ENCODE results near the gene ETHE1.

DNA sequence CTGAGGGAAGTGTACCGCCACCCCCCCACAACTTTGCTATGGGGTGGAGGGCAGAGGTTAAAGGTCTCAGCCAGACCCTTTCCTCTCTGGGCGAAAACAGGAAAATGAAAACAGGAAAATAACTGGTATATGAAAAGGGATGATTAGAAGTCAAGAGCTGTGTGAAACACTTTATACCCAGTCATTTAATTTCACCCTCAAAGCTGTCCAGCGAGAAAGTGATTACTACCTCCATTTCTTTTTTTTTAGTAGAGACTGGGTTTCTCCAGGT lies 21.9 kb downstream of the ETHE1 start:
- TF ChIP-seq POLR2AphosphoS5 (IDR thresholded peaks at IDR 0.05) (no peak), EP300 (IDR thresholded peaks at IDR 0.05) (no peak), POLR2A (IDR thresholded peaks at IDR 0.05) (no peak)
- TF ChIP-seq, protein P1, sequence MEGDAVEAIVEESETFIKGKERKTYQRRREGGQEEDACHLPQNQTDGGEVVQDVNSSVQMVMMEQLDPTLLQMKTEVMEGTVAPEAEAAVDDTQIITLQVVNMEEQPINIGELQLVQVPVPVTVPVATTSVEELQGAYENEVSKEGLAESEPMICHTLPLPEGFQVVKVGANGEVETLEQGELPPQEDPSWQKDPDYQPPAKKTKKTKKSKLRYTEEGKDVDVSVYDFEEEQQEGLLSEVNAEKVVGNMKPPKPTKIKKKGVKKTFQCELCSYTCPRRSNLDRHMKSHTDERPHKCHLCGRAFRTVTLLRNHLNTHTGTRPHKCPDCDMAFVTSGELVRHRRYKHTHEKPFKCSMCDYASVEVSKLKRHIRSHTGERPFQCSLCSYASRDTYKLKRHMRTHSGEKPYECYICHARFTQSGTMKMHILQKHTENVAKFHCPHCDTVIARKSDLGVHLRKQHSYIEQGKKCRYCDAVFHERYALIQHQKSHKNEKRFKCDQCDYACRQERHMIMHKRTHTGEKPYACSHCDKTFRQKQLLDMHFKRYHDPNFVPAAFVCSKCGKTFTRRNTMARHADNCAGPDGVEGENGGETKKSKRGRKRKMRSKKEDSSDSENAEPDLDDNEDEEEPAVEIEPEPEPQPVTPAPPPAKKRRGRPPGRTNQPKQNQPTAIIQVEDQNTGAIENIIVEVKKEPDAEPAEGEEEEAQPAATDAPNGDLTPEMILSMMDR (IDR thresholded peaks at IDR 0.05): no peak
